Astrocyte (in vitro differentiated cells and primary cell): Measurements from ENCODE around the gene ZBTB24. TPM values are rescaled to one million over a fixed set of nuclear protein-coding genes. Genes with fewer than 3 reads are reported as not detected.

Experiments used
- DNase-seq: peaks from one replicate; pipeline ENCODE4 v3.0.0-alpha.2; 2010; ENCODE audit warnings: low read depth
- FAIRE-seq: peaks from 2 replicates; lab custom pipeline; 2011; peaks lifted over from hg19 to GRCh38; lab: Jason Lieb, UNC
- H2AFZ ChIP-seq: 2 replicates; pipeline ENCODE4 v1.6.0; 2012; ENCODE audit warnings: low read depth, low read length, inconsistent platforms
- H3K27ac ChIP-seq: 2 replicates; pipeline ENCODE4 v1.5.1; 2011; ENCODE audit warnings: low read depth, low read length, inconsistent platforms
- H3K27me3 ChIP-seq: 2 replicates; pipeline ENCODE4 v1.6.0; 2011; ENCODE audit warnings: low read length, inconsistent platforms; ENCODE audit not compliant: insufficient read depth
- H3K36me3 ChIP-seq: 2 replicates; pipeline ENCODE4 v1.5.1; 2011; ENCODE audit warnings: low read length, inconsistent platforms; ENCODE audit not compliant: insufficient read depth
- H3K4me1 ChIP-seq: 2 replicates; pipeline ENCODE4 v1.5.1; 2011; ENCODE audit warnings: low read length, inconsistent platforms; ENCODE audit not compliant: insufficient read depth
- H3K4me2 ChIP-seq: 2 replicates; pipeline ENCODE4 v1.6.0; 2012; ENCODE audit warnings: low read length, inconsistent platforms
- H3K4me3 ChIP-seq: 2 replicates; pipeline ENCODE4 v1.5.1; 2011; ENCODE audit warnings: low read depth, mild to moderate bottlenecking, low read length, inconsistent platforms; ENCODE audit not compliant: insufficient read depth
- H3K79me2 ChIP-seq: 2 replicates; pipeline ENCODE4 v1.6.0; 2012; ENCODE audit warnings: mild to moderate bottlenecking, low read length, inconsistent platforms; ENCODE audit not compliant: insufficient read depth
- H3K9ac ChIP-seq: 2 replicates; pipeline ENCODE4 v1.6.0; 2012; ENCODE audit warnings: mild to moderate bottlenecking, low read length, inconsistent platforms
- H3K9me3 ChIP-seq: 2 replicates; pipeline ENCODE4 v1.5.1; 2012; ENCODE audit warnings: low read depth, mild to moderate bottlenecking, low read length, inconsistent platforms; ENCODE audit not compliant: insufficient read depth
- H4K20me1 ChIP-seq: 2 replicates; pipeline ENCODE4 v1.6.0; 2012; ENCODE audit warnings: low read length, inconsistent platforms; ENCODE audit not compliant: insufficient read depth
- H3K27ac Mint-ChIP-seq: one replicate; pipeline ENCODE4 v1.8.0; 2021; ENCODE audit warnings: mild to moderate bottlenecking, mixed read lengths; ENCODE audit not compliant: unreplicated experiment
- H3K27me3 Mint-ChIP-seq: one replicate; pipeline ENCODE4 v1.8.0; 2021; ENCODE audit warnings: low read depth, mixed read lengths; ENCODE audit not compliant: unreplicated experiment
- H3K36me3 Mint-ChIP-seq: one replicate; pipeline ENCODE4 v1.8.0; 2021; ENCODE audit warnings: low read depth, mixed read lengths; ENCODE audit not compliant: unreplicated experiment
- H3K4me1 Mint-ChIP-seq: one replicate; pipeline ENCODE4 v1.8.0; 2021; ENCODE audit warnings: low read depth, mixed read lengths; ENCODE audit not compliant: unreplicated experiment
- H3K4me3 Mint-ChIP-seq: one replicate; pipeline ENCODE4 v1.8.0; 2021; ENCODE audit warnings: mild to moderate bottlenecking, moderate library complexity, mixed read lengths; ENCODE audit not compliant: unreplicated experiment
- H3K9me3 Mint-ChIP-seq: one replicate; pipeline ENCODE4 v1.8.0; 2021; ENCODE audit warnings: mild to moderate bottlenecking, mixed read lengths; ENCODE audit not compliant: unreplicated experiment
- CTCF ChIP-seq: IDR thresholded peaks from 2 replicates; pipeline ENCODE4 v1.5.1; 2011; ENCODE audit warnings: low read depth, mild to moderate bottlenecking, inconsistent platforms, low read length, moderate library complexity; ENCODE audit not compliant: insufficient read depth
- EZH2 ChIP-seq: IDR thresholded peaks from 2 replicates; pipeline ENCODE4 v1.6.1; 2012; ENCODE audit warnings: mild to moderate bottlenecking, low read length, inconsistent platforms; ENCODE audit not compliant: insufficient read depth
- total RNA-seq: library from RNA; stranded (reverse); gene quantifications from 2 replicates; pipeline ENCODE4 v1.2.1, GENCODE V29; 2021

Gene ZBTB24
- total RNA-seq, 1 donor from 2014 or later, result 9.3 TPM

- TF ChIP-seq EZH2 (no peak), CTCF (no peak)
- no peak overlapping the region for H3K4me3 Mint-ChIP-seq
Measured at GRCh38 chr6:109488001-109488400, 5.0 kb upstream of the ZBTB24 start.

GRCh38 chr6:109486068-109486467 is 3.0 kb upstream of the ZBTB24 start:
- DNase-seq (no peak), FAIRE-seq (no peak)
- TF ChIP-seq CTCF (no peak), EZH2 (no peak)
- peaks cover 5% of the 10 kb centered on the region for H3K4me1 ChIP-seq
- Mint-ChIP-seq H3K27ac (no peak overlapping the region), H3K4me3 (no peak overlapping the region), H3K27me3 (no peaks in the 10 kb centered on the region), H3K36me3 (peaks cover under 1% of the 10 kb centered on the region), H3K9me3 (no peaks in the 10 kb centered on the region), H3K4me1 (peaks cover 4% of the 10 kb centered on the region)
- no peak overlapping the region for H3K4me3 ChIP-seq
- H3K36me3 ChIP-seq, result peaks cover 5% of the 10 kb centered on the region
- peaks cover 16% of the 10 kb centered on the region for H3K79me2 ChIP-seq
- no peak overlapping the region for H3K27ac ChIP-seq
- no peaks in the 10 kb centered on the region for H3K9me3 ChIP-seq
- no peak overlapping the region for H3K9ac ChIP-seq
- H3K4me2 ChIP-seq, result no peak overlapping the region
- peaks cover 3% of the 10 kb centered on the region for H3K27me3 ChIP-seq
- H4K20me1 ChIP-seq, result no peaks in the 10 kb centered on the region
- H2AFZ ChIP-seq, result no peak overlapping the region

More at GRCh38 chr6:109488001-109488400, 5.0 kb upstream of the ZBTB24 start:
- Mint-ChIP-seq H3K9me3 (no peaks in the 10 kb centered on the region), H3K4me1 (peaks cover 14% of the 10 kb centered on the region), H3K36me3 (no peaks in the 10 kb centered on the region), H3K27me3 (no peaks in the 10 kb centered on the region), H3K27ac (no peak overlapping the region)
- Histone ChIP-seq H3K27me3 (peaks cover 3% of the 10 kb centered on the region), H3K27ac (no peak overlapping the region), H3K79me2 (no peaks in the 10 kb centered on the region), H3K36me3 (no peaks in the 10 kb centered on the region), H3K4me3 (no peak overlapping the region), H3K9me3 (no peaks in the 10 kb centered on the region), H4K20me1 (no peaks in the 10 kb centered on the region), H3K4me2 (no peak overlapping the region), H2AFZ (no peak overlapping the region), H3K4me1 (no peaks in the 10 kb centered on the region), H3K9ac (no peak overlapping the region)
- no peak for DNase-seq
- no peak for FAIRE-seq

- H3K27ac ChIP-seq, result no peak overlapping the region
- no peaks in the 10 kb centered on the region for H3K9me3 Mint-ChIP-seq
- H3K36me3 Mint-ChIP-seq, result peaks cover 2% of the 10 kb centered on the region
- DNase-seq, result no peak
- H3K4me3 ChIP-seq, result no peak overlapping the region
- no peak for FAIRE-seq
- H3K27me3 Mint-ChIP-seq, result no peaks in the 10 kb centered on the region
- H3K4me1 Mint-ChIP-seq, result no peaks in the 10 kb centered on the region
- H3K4me3 Mint-ChIP-seq, result no peak overlapping the region
- peaks cover 23% of the 10 kb centered on the region for H3K79me2 ChIP-seq
- H3K9ac ChIP-seq, result no peak overlapping the region
- peaks cover 4% of the 10 kb centered on the region for H4K20me1 ChIP-seq
- peaks cover 3% of the 10 kb centered on the region for H3K27me3 ChIP-seq
- no peak overlapping the region for H2AFZ ChIP-seq
- H3K9me3 ChIP-seq, result no peaks in the 10 kb centered on the region
- no peak overlapping the region for H3K27ac Mint-ChIP-seq
- peaks cover 11% of the 10 kb centered on the region for H3K36me3 ChIP-seq
- no peak for TF ChIP-seq EZH2
- TF ChIP-seq CTCF, result no peak
- no peak overlapping the region for H3K4me2 ChIP-seq
- H3K4me1 ChIP-seq, result peaks cover 5% of the 10 kb centered on the region
Measured at GRCh38 chr6:109485266-109485935, 2.4 kb upstream of the ZBTB24 start.
